Lung (tissue), 12 donors: Measurements from ENCODE around the gene NSUN7. TPM values are rescaled to one million over a fixed set of nuclear protein-coding genes. Genes with fewer than 3 reads are reported as not detected.

ENCODE experiments used
- ATAC-seq: fragments of 200-7000 bp; cut with Tn5 transposase; one replicate; pipeline ENCODE4 v1.9.1; 2020; ENCODE audit warnings: moderate number of reproducible peaks; ENCODE audit not compliant: insufficient read depth, low FRiP score
- DNase-seq, 3 donors: peaks; one replicate each; pipeline ENCODE4 v3.0.0-alpha.2; 2013 to 2017
- H3K27ac ChIP-seq, 2 donors: one replicate each; pipeline ENCODE4 v1.5.1; 2013; ENCODE audit warnings: mild to moderate bottlenecking in 2 of 2, moderate library complexity in 2 of 2, control low read depth in 1 of 2, inconsistent platforms in 1 of 2, low read depth in 1 of 2, low read length in 1 of 2
- H3K27me3 ChIP-seq, 3 donors: one replicate each; pipeline ENCODE4 v1.5.1; 2013; ENCODE audit warnings: low read length in 2 of 3; ENCODE audit not compliant: control insufficient read depth in 3 of 3, insufficient read depth in 3 of 3
- H3K36me3 ChIP-seq, 4 donors: one replicate each; pipeline ENCODE4 v1.5.1; 2013; ENCODE audit warnings: low read length in 4 of 4, mild to moderate bottlenecking in 1 of 4, moderate library complexity in 1 of 4; ENCODE audit not compliant: control insufficient read depth in 4 of 4, insufficient read depth in 4 of 4
- H3K4me1 ChIP-seq, 5 donors: one replicate each; pipeline ENCODE4 v1.5.1; 2013; ENCODE audit warnings: low read length in 5 of 5, mild to moderate bottlenecking in 2 of 5, moderate library complexity in 1 of 5; ENCODE audit not compliant: control insufficient read depth in 5 of 5, insufficient read depth in 5 of 5
- H3K4me3 ChIP-seq: one replicate; pipeline ENCODE4 v1.5.1; 2013; ENCODE audit warnings: mild to moderate bottlenecking, control low read depth, moderate library complexity
- H3K9ac ChIP-seq, 2 donors: one replicate each; pipeline ENCODE4 v1.5.1; 2013; ENCODE audit warnings: low read length in 2 of 2, control low read depth in 1 of 2; ENCODE audit not compliant: insufficient read depth in 1 of 2
- H3K9me3 ChIP-seq, 4 donors: one replicate each; pipeline ENCODE4 v1.5.1; 2013; ENCODE audit warnings: low read length in 3 of 4, mild to moderate bottlenecking in 1 of 4, moderate library complexity in 1 of 4; ENCODE audit not compliant: control insufficient read depth in 4 of 4, insufficient read depth in 3 of 4
- CTCF ChIP-seq: IDR thresholded peaks from 2 replicates; pipeline ENCODE4 v1.5.1; 2012; ENCODE audit warnings: mild to moderate bottlenecking; ENCODE audit errors: control extremely low read depth, extremely low read depth
- WGBS, 2 donors: extraction: QIAGEN DNeasy Blood & Tissue Kit; methylation state at CpG; one replicate each; pipeline ENCODE4 v1.1.7; 2013; 5-methylcytosine and 5-hydroxymethylcytosine counted together
- polyA plus RNA-seq, 2 donors: library from polyadenylated mRNA; stranded (reverse); fragments of 200-250 nt; gene quantifications; one replicate each; pipeline ENCODE4 v1.2.1, GENCODE V29; 2013
- total RNA-seq, 2 donors: library from RNA; depleted of rRNA in 1 of 2; stranded (reverse); fragments of >200 nt in 1 of 2; gene quantifications; one replicate each; pipeline ENCODE4 v1.2.1, GENCODE V29; 2014 to 2021
- donor health status: control.
- donor health status: control.
- donor health status: Bipolar disorder and iron deficiency.
- donor health status: healthy.
- donor health status: DM: yes; HTN: yes; CAD: no.

The NSUN7 gene
- total and polyA plus RNA-seq, 4 donors, result 6.5 to 20.5 (median 11.2) TPM

GRCh38 chr4:40856277-40856839, 106.6 kb downstream of the NSUN7 start:
- H3K9ac ChIP-seq, result peak overlapping the region in 1 of 2 donors; percentile 68
- WGBS, 2 donors, result 36 to 66% methylated on average over 16 of the region's 16 CpGs
- no peak overlapping the region for H3K4me3 ChIP-seq
- no peaks in the 10 kb centered on the region for H3K27me3 ChIP-seq
- no peaks in the 10 kb centered on the region for H3K9me3 ChIP-seq
- no peak for ATAC-seq
- no peak for TF ChIP-seq CTCF
- peaks cover 0 to 15% (median 7%) of the 10 kb centered on the region in 5 donors for H3K4me1 ChIP-seq
- no peak for DNase-seq
- peaks cover 0 to 2% (median under 1%) of the 10 kb centered on the region in 4 donors for H3K36me3 ChIP-seq
- no peak overlapping the region for H3K27ac ChIP-seq

DNA sequence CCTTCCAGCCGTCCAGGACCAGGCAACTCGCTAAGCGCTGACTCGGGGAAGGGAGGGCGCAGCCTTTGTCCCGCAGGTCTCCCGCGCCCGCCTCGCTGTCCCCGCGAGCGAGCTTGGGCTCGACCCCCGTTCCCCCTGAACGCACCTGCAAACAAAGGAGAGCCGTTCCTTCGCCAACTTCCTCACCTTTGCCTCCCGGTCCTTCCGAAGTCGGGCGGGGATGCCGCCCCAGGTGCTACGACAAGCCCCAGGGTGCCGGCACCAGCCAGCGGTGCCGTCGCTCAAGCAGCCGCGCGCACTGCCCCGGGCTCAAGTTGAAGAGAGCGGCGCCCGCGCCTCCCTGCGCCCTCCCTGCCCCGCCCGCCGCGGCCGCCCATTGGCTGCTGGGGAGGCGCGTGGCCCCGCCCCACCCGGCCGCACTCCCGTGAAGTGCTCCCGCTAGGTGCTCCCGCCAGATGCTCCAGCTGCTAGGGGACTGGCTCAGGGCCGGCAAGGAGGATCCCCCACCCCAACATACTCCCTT, 107.1 kb downstream of the NSUN7 start:
- no peaks in the 10 kb centered on the region for H3K27me3 ChIP-seq
- TF ChIP-seq CTCF, result no peak
- H3K9ac ChIP-seq, result peak overlapping the region in 1 of 2 donors; percentile 68
- no peak overlapping the region for H3K27ac ChIP-seq
- WGBS, 2 donors, result 12 to 22% methylated on average over 44 to 51 of the region's 51 CpGs
- no peak overlapping the region for H3K4me3 ChIP-seq
- peaks cover 0 to 2% (median under 1%) of the 10 kb centered on the region in 4 donors for H3K36me3 ChIP-seq
- H3K9me3 ChIP-seq, result no peaks in the 10 kb centered on the region
- DNase-seq (peak; percentile 73 to 91 (median 77)), ATAC-seq (peak; percentile 96)
- peaks cover 0 to 15% (median 7%) of the 10 kb centered on the region in 5 donors for H3K4me1 ChIP-seq

GRCh38 chr4:40857956-40858355, 108.2 kb downstream of the NSUN7 start:
- H3K27ac ChIP-seq, result no peak overlapping the region
- H3K27me3 ChIP-seq, result no peaks in the 10 kb centered on the region
- no peak for TF ChIP-seq CTCF
- H3K9ac ChIP-seq, result no peak overlapping the region
- no peaks in the 10 kb centered on the region for H3K9me3 ChIP-seq
- peaks cover 0 to 15% (median 7%) of the 10 kb centered on the region in 5 donors for H3K4me1 ChIP-seq
- WGBS, 2 donors, result 55 to 64% methylated on average over 2 of the region's 2 CpGs
- H3K4me3 ChIP-seq, result no peak overlapping the region
- peak in 2 of 3 donors; percentile 19 to 57 for DNase-seq
- peaks cover 0 to 2% (median 1%) of the 10 kb centered on the region in 4 donors for H3K36me3 ChIP-seq
- ATAC-seq, result no peak
